ENCODE measurements around the gene TMEM167B.

GRCh38 chr1:109133002-109133706 is 42.6 kb downstream of the TMEM167B start:
- TF ChIP-seq CTCF (IDR thresholded peaks at IDR 0.05; ENCODE audit: low read depth, low read length, missing input control) (no peak), ATF3 (IDR thresholded peaks at IDR 0.05) (no peak), RAD21 (IDR thresholded peaks at IDR 0.05) (no peak), JUND (IDR thresholded peaks at IDR 0.05) (no peak), MAX (IDR thresholded peaks at IDR 0.05) (no peak), FOXA1 (IDR thresholded peaks at IDR 0.05) (no peak), REST (IDR thresholded peaks at IDR 0.05) (no peak), HNF4G (IDR thresholded peaks at IDR 0.05) (no peak), GABPA (IDR thresholded peaks at IDR 0.05 in 1 of 2, conservative IDR thresholded peaks at IDR 0.05 in 1 of 2) (no peak)

Data from liver (tissue), 3 donors.